IMR-90 (cell line): ENCODE data around the gene ISM1. TPM values are rescaled to one million over a fixed set of nuclear protein-coding genes. Genes with fewer than 3 reads are reported as not detected.

Experiments used
- ATAC-seq: fragments of 200-7000 bp; cut with Tn5 transposase; 2 replicates; pipeline ENCODE4 v1.9.1; 2020; ENCODE audit warnings: low read depth, mild to moderate bottlenecking, moderate library complexity
- BruUV-seq: library from RNA; stranded (reverse); fragments of 400-500 nt; replicated peaks from 2 replicates; lab custom pipeline; 2021; lab: Mats Ljungman, UMichigan
- CTCF ChIA-PET: fragments of 300-600 bp; formaldehyde crosslinking; extraction: SDS; loops from one replicate; lab custom pipeline; 2021; ENCODE audit warnings: antibody characterized with exemption; lab: Yijun Ruan, JAX
- POLR2A ChIA-PET: fragments of 300-600 bp; sonication (Branson Sonifier 250); formaldehyde crosslinking; loops from one replicate; lab custom pipeline; 2022; ENCODE audit warnings: antibody characterized with exemption; ENCODE audit not compliant: unreplicated experiment; lab: Charles Lee
- DNase-seq: peaks from one replicate; pipeline ENCODE4 v3.0.0; 2013
- H2AFZ ChIP-seq: replicated peaks from 2 replicates; pipeline ENCODE3; 2013; ENCODE audit warnings: low read length, mild to moderate bottlenecking; ENCODE audit not compliant: poor library complexity
- H2AK5ac ChIP-seq: 2 replicates; pipeline ENCODE4 v1.6.1; 2013; ENCODE audit warnings: low read depth, low read length, inconsistent platforms
- H2AK9ac ChIP-seq: replicated peaks from 2 replicates; pipeline ENCODE3; 2013; ENCODE audit warnings: mild to moderate bottlenecking, low read depth, low read length, moderate library complexity; ENCODE audit not compliant: poor library complexity
- H2BK120ac ChIP-seq: 2 replicates; pipeline ENCODE4 v1.6.1; 2013; ENCODE audit warnings: low read depth, low read length, inconsistent platforms
- H2BK15ac ChIP-seq: 3 replicates; pipeline ENCODE4 v1.6.1; 2013; ENCODE audit warnings: low read depth, low read length, inconsistent platforms
- H2BK20ac ChIP-seq: 2 replicates; pipeline ENCODE4 v1.6.1; 2013; ENCODE audit warnings: low read depth, mild to moderate bottlenecking, inconsistent platforms, low read length, moderate library complexity
- H2BK5ac ChIP-seq: 2 replicates; pipeline ENCODE4 v1.6.1; 2013; ENCODE audit warnings: mild to moderate bottlenecking, low read depth, low read length, inconsistent platforms; ENCODE audit not compliant: poor library complexity, severe bottlenecking
- H3K14ac ChIP-seq: replicated peaks from 2 replicates; pipeline ENCODE4 v1.6.1; 2013; ENCODE audit warnings: low read depth, low read length, inconsistent platforms
- H3K18ac ChIP-seq: 2 replicates; pipeline ENCODE4 v1.6.1; 2013; ENCODE audit warnings: low read depth, low read length, control low read depth
- H3K23ac ChIP-seq: 2 replicates; pipeline ENCODE4 v1.6.1; 2013; ENCODE audit warnings: low read depth, low read length, inconsistent platforms
- H3K27ac ChIP-seq: 2 replicates; pipeline ENCODE4 v1.5.1; 2013; ENCODE audit warnings: mild to moderate bottlenecking, control low read depth, low read length; ENCODE audit not compliant: insufficient read depth
- H3K27me3 ChIP-seq: 2 replicates; pipeline ENCODE4 v1.6.1; 2013; ENCODE audit warnings: low read length; ENCODE audit not compliant: control insufficient read depth, insufficient read depth
- H3K36me3 ChIP-seq: 2 replicates; pipeline ENCODE4 v1.6.1; 2013; ENCODE audit warnings: low read length, mixed read lengths; ENCODE audit not compliant: control insufficient read depth, insufficient read depth
- H3K4ac ChIP-seq: 2 replicates; pipeline ENCODE4 v1.6.1; 2013; ENCODE audit warnings: low read depth, low read length, inconsistent platforms
- H3K4me1 ChIP-seq: 2 replicates; pipeline ENCODE4 v1.6.1; 2013; ENCODE audit warnings: low read length, mixed read lengths; ENCODE audit not compliant: control insufficient read depth, insufficient read depth
- H3K4me2 ChIP-seq: 2 replicates; pipeline ENCODE4 v1.6.1; 2013; ENCODE audit warnings: low read depth, mild to moderate bottlenecking, control low read depth, low read length, moderate library complexity
- H3K4me3 ChIP-seq: 2 replicates; pipeline ENCODE4 v1.5.1; 2013; ENCODE audit warnings: low read depth, mild to moderate bottlenecking, control low read depth, low read length, moderate library complexity; ENCODE audit not compliant: insufficient read depth
- H3K56ac ChIP-seq: 2 replicates; pipeline ENCODE4 v1.6.1; 2013; ENCODE audit warnings: low read length, inconsistent platforms; ENCODE audit not compliant: insufficient read depth; ENCODE audit errors: extremely low read depth
- H3K79me1 ChIP-seq, 2 experiments: 2 replicates each; pipeline ENCODE4 v1.6.1; 2013; ENCODE audit warnings: low read length in 2 of 2, inconsistent platforms in 1 of 2, low read depth in 1 of 2
- H3K9ac ChIP-seq: 2 replicates; pipeline ENCODE4 v1.6.1; 2013; ENCODE audit warnings: low read depth, low read length, control low read depth
- H3K9me1 ChIP-seq: 2 replicates; pipeline ENCODE4 v1.6.1; 2013; ENCODE audit warnings: low read length, inconsistent platforms; ENCODE audit not compliant: insufficient read depth
- H3K9me3 ChIP-seq: 2 replicates; pipeline ENCODE4 v1.6.1; 2013; ENCODE audit warnings: low read length; ENCODE audit not compliant: control insufficient read depth, insufficient read depth
- H4K20me1 ChIP-seq: 2 replicates; pipeline ENCODE4 v1.6.1; 2013; ENCODE audit warnings: low read length, inconsistent platforms; ENCODE audit not compliant: insufficient read depth
- H4K5ac ChIP-seq: 2 replicates; pipeline ENCODE4 v1.6.1; 2013; ENCODE audit warnings: mild to moderate bottlenecking, low read depth, low read length, control low read depth
- H4K8ac ChIP-seq, 2 experiments: 2 replicates each; pipeline ENCODE4 v1.6.1; 2013; ENCODE audit warnings: low read depth in 2 of 2, low read length in 2 of 2, control low read depth in 1 of 2, inconsistent platforms in 1 of 2
- H4K91ac ChIP-seq: 2 replicates; pipeline ENCODE4 v1.6.1; 2013; ENCODE audit warnings: low read depth, low read length, inconsistent platforms; ENCODE audit not compliant: insufficient read depth
- CEBPB ChIP-seq: IDR thresholded peaks from 2 replicates; pipeline ENCODE4 v1.6.1; 2012; ENCODE audit warnings: low read depth, low read length, improper control_type of control experiment
- CHD1 ChIP-seq: IDR thresholded peaks from 2 replicates; pipeline ENCODE4 v1.6.1; 2012; ENCODE audit warnings: low read depth, low read length, improper control_type of control experiment
- FOS ChIP-seq: fragments of 150-350 bp; IDR thresholded peaks from 2 replicates; pipeline ENCODE4 v1.6.1; 2016; ENCODE audit warnings: low read depth, low read length
- MAFK ChIP-seq: IDR thresholded peaks from 2 replicates; pipeline ENCODE4 v1.6.1; 2012; ENCODE audit warnings: low read depth, low read length, improper control_type of control experiment
- MAZ ChIP-seq: IDR thresholded peaks from 2 replicates; pipeline ENCODE4 v1.6.1; 2012; ENCODE audit warnings: low read depth, mild to moderate bottlenecking, low read length, improper control_type of control experiment, moderate library complexity, borderline replicate concordance
- MXI1 ChIP-seq: IDR thresholded peaks from 2 replicates; pipeline ENCODE4 v1.6.1; 2012; ENCODE audit warnings: low read depth, mild to moderate bottlenecking, low read length, moderate library complexity, borderline replicate concordance
- NFE2L2 ChIP-seq: fragments of 150-350 bp; IDR thresholded peaks from 2 replicates; pipeline ENCODE4 v1.6.1; 2016; ENCODE audit warnings: low read depth, mild to moderate bottlenecking, low read length
- POLR2A ChIP-seq: IDR thresholded peaks from 2 replicates; pipeline ENCODE4 v1.6.1; 2012; ENCODE audit warnings: mild to moderate bottlenecking, low read depth, low read length
- RAD21 ChIP-seq: IDR thresholded peaks from 2 replicates; pipeline ENCODE4 v1.6.1; 2012; ENCODE audit warnings: low read length, improper control_type of control experiment
- RCOR1 ChIP-seq: IDR thresholded peaks from 2 replicates; pipeline ENCODE4 v1.6.1; 2012; ENCODE audit warnings: mild to moderate bottlenecking, low read length, improper control_type of control experiment; ENCODE audit not compliant: insufficient replicate concordance
- RFX5 ChIP-seq: IDR thresholded peaks from 2 replicates; pipeline ENCODE4 v1.8.0; 2012; ENCODE audit warnings: low read depth, mild to moderate bottlenecking, low read length, moderate library complexity
- SMC3 ChIP-seq: fragments of 150-350 bp; IDR thresholded peaks from 2 replicates; pipeline ENCODE4 v1.6.1; 2016; ENCODE audit warnings: low read depth, mild to moderate bottlenecking, antibody characterized with exemption, low read length, moderate library complexity
- USF2 ChIP-seq: fragments of 150-350 bp; IDR thresholded peaks from 2 replicates; pipeline ENCODE4 v1.6.1; 2017; ENCODE audit warnings: mild to moderate bottlenecking, antibody characterized with exemption, low read length, low read depth
- WGBS, 2 experiments: methylation state at CpG; one replicate each; pipeline versions ENCODE4 v1.1.5 to v1.1.7; 2013; ENCODE audit warnings: missing lambda C conversion rate in 2 of 2; ENCODE audit not compliant: insufficient read length in 1 of 2; ENCODE audit errors: extremely low coverage in 2 of 2; 5-methylcytosine and 5-hydroxymethylcytosine counted together
- dilution Hi-C: fragments of 300-500 bp; cut with HindIII; formaldehyde crosslinking; loops from one replicate; pipeline ENCODE4 v1.14.3; 2018; ENCODE audit warnings: low sequenced_read_pairs; ENCODE audit not compliant: unreplicated experiment
- in situ Hi-C: fragments of 300-500 bp; cut with MboI; formaldehyde crosslinking; loops from 3 replicates; pipeline ENCODE4 v1.14.3; 2019; ENCODE audit warnings: low sequenced_read_pairs, inconsistent platforms, mixed read lengths
- intact Hi-C: fragments of 100-400 bp; cut with micrococcal nuclease; formaldehyde crosslinking; loops from 2 replicates; pipeline ENCODE4 v1.10.0; 2022
- polyA plus RNA-seq, 3 experiments: library from polyadenylated mRNA; depleted of rRNA; stranded (reverse); fragments of >200 nt; gene quantifications; 2 replicates each; pipeline ENCODE4 v1.2.3, GENCODE V29; 2012; ENCODE audit warnings: low replicate concordance in 1 of 3
- total RNA-seq: library from RNA; depleted of rRNA; stranded (reverse); fragments of >200 nt; gene quantifications from 2 replicates; pipeline ENCODE4 v1.2.3, GENCODE V29; 2012
- TF ChIP-seq, protein P1 (sequence below): conservative IDR thresholded peaks from 2 replicates; pipeline ENCODE4 v1.5.1; 2012; ENCODE audit warnings: mild to moderate bottlenecking, low read depth, low read length, improper control_type of control experiment
- TF ChIP-seq, protein P2 (sequence below): fragments of 150-350 bp; IDR thresholded peaks from 2 replicates; pipeline ENCODE4 v1.6.1; 2016; ENCODE audit warnings: low read depth, mild to moderate bottlenecking, low read length, moderate library complexity, borderline replicate concordance

The ISM1 gene
- total and polyA plus RNA-seq, 2 of the 4 experiments (the other 2 are of a cell fraction), result not detected

- Histone ChIP-seq H3K56ac (no peak overlapping the region), H3K14ac (no peak overlapping the region), H4K91ac (no peak overlapping the region), H2BK5ac (no peak overlapping the region), H3K4me3 (no peak overlapping the region), H3K4ac (no peak overlapping the region), H2AFZ (peak overlapping the region; percentile 15), H3K23ac (no peak overlapping the region), H3K9me3 (no peaks in the 10 kb centered on the region), H2BK20ac (no peak overlapping the region), H4K20me1 (no peaks in the 10 kb centered on the region), H3K4me1 (no peaks in the 10 kb centered on the region), H2AK9ac (no peak overlapping the region), H3K18ac (no peak overlapping the region), H4K8ac (no peak overlapping the region), H4K5ac (no peak overlapping the region), H3K4me2 (no peak overlapping the region; the same call in 1 of the 2 replicates), H3K27ac (no peak overlapping the region), H3K9me1 (no peaks in the 10 kb centered on the region), H3K79me1 (no peaks in the 10 kb centered on the region), H2BK15ac (no peak overlapping the region), H3K9ac (no peak overlapping the region), H3K36me3 (no peaks in the 10 kb centered on the region), H2AK5ac (no peak overlapping the region), H2BK120ac (no peak overlapping the region), H3K27me3 (peaks cover 3% of the 10 kb centered on the region; the same call in 1 of the 2 replicates)
- no TSS peak for BruUV-seq
- intact Hi-C loops (loop anchor here (1.0 to 5.0 kb wide), 4 partner anchors 144 to 336 kb away; no protein-coding TSS in a partner anchor), dilution Hi-C loops (no loop called here), in situ Hi-C loops (no loop called here)
- CTCF ChIA-PET, result interaction anchor here (1.7 kb wide), 1 partner anchor 11 kb away, joined by 6 read pairs; no protein-coding TSS in a partner anchor
- DNase-seq (no peak), ATAC-seq (peak; percentile 14; the same call in 1 of the 2 replicates)
- 30% methylated on average over 5 of the region's 9 CpGs; no CpG with 5 or more reads in 1 of the 2 experiments for WGBS, 2 experiments
- POLR2A ChIA-PET, result no interaction called here
- TF ChIP-seq RAD21 (no peak), SMC3 (no peak), USF2 (no peak), MAZ (no peak), RCOR1 (no peak), NFE2L2 (no peak), CEBPB (no peak), CHD1 (no peak), MXI1 (no peak), FOS (no peak), MAFK (no peak), POLR2A (no peak), RFX5 (no peak)
- TF ChIP-seq, protein P1, sequence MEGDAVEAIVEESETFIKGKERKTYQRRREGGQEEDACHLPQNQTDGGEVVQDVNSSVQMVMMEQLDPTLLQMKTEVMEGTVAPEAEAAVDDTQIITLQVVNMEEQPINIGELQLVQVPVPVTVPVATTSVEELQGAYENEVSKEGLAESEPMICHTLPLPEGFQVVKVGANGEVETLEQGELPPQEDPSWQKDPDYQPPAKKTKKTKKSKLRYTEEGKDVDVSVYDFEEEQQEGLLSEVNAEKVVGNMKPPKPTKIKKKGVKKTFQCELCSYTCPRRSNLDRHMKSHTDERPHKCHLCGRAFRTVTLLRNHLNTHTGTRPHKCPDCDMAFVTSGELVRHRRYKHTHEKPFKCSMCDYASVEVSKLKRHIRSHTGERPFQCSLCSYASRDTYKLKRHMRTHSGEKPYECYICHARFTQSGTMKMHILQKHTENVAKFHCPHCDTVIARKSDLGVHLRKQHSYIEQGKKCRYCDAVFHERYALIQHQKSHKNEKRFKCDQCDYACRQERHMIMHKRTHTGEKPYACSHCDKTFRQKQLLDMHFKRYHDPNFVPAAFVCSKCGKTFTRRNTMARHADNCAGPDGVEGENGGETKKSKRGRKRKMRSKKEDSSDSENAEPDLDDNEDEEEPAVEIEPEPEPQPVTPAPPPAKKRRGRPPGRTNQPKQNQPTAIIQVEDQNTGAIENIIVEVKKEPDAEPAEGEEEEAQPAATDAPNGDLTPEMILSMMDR, result no peak
- TF ChIP-seq, protein P2, sequence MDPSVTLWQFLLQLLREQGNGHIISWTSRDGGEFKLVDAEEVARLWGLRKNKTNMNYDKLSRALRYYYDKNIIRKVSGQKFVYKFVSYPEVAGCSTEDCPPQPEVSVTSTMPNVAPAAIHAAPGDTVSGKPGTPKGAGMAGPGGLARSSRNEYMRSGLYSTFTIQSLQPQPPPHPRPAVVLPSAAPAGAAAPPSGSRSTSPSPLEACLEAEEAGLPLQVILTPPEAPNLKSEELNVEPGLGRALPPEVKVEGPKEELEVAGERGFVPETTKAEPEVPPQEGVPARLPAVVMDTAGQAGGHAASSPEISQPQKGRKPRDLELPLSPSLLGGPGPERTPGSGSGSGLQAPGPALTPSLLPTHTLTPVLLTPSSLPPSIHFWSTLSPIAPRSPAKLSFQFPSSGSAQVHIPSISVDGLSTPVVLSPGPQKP, result no peak
Observed at GRCh38 chr20:13262671-13263360, 41.7 kb downstream of the ISM1 start.
